ENCODE data around the gene PRPF40A. TPM values are rescaled to one million over a fixed set of nuclear protein-coding genes. Genes with fewer than 3 reads are reported as not detected.

Gene PRPF40A
- total and polyA plus RNA-seq, 2 of the 13 experiments (the other 11 are each of a cell fraction or from before 2014, with no cell fraction given) = 146 to 207 TPM

DNA sequence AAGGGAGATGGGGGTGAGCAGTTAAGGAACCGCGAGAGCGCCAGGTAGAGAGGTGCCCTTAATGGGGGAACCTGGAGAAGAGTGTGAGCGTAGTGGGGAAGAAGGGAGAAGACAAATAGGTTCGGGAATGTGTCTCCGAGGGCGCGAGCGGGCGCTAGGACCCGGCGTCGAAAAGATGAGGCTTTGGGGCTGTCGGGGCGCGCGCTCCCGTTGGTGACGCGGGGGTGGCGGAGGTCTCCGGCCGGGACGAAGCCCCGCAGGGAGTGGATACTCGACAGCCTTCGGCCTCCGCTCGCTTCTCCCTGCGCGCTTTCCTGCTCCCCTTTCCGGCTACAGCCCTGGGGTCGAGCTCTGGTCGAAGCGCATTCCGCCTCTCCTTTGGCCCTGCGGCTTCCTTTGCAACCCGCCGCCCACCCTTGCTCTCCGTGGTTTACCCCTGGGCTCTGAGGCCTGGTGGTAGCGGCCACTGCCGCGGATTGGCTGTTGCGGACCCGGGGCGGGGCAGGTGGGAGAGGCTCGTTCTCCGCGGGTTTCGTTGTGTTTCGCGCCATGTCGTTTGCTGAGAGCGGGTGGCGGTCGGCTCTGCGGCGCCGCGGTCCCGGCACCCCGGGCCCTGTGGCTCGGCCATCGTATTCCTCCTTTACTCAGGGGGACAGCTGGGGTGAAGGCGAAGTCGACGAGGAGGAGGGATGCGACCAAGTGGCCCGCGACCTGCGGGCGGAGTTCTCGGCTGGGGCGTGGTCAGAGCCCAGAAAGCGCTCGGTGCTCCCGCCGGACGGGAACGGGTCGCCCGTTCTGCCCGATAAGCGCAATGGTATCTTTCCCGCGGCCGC lies 1.0 kb upstream of the PRPF40A start, which contains the start of gene ARL6IP6 (continued):
- TF ChIP-seq ZBTB39 (CRISPR knock-in tag; IDR thresholded peaks at IDR 0.05) = peak; percentile 93; the same call in 1 of the 2 replicates
- TF ChIP-seq ZNF44 (CRISPR knock-in tag; IDR thresholded peaks at IDR 0.05) = peak; percentile 88
- peak; percentile 89 for TF ChIP-seq TARDBP (CRISPR knock-in tag; IDR thresholded peaks at IDR 0.05)
- no peak for TF ChIP-seq RAD51 (IDR thresholded peaks at IDR 0.05; ENCODE audit: borderline replicate concordance)
- no peak for TF ChIP-seq ZNF572 (CRISPR knock-in tag; IDR thresholded peaks at IDR 0.05)
- TF ChIP-seq, protein P1, sequence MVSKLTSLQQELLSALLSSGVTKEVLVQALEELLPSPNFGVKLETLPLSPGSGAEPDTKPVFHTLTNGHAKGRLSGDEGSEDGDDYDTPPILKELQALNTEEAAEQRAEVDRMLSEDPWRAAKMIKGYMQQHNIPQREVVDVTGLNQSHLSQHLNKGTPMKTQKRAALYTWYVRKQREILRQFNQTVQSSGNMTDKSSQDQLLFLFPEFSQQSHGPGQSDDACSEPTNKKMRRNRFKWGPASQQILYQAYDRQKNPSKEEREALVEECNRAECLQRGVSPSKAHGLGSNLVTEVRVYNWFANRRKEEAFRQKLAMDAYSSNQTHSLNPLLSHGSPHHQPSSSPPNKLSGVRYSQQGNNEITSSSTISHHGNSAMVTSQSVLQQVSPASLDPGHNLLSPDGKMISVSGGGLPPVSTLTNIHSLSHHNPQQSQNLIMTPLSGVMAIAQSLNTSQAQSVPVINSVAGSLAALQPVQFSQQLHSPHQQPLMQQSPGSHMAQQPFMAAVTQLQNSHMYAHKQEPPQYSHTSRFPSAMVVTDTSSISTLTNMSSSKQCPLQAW (CRISPR knock-in tag; IDR thresholded peaks at IDR 0.05) = peak; percentile 62; the same call in 1 of the 2 replicates
- TF ChIP-seq ZNF343 (CRISPR knock-in tag; IDR thresholded peaks at IDR 0.05) = peak; percentile 29; the same call in 1 of the 2 replicates
- TF ChIP-seq, protein P2, sequence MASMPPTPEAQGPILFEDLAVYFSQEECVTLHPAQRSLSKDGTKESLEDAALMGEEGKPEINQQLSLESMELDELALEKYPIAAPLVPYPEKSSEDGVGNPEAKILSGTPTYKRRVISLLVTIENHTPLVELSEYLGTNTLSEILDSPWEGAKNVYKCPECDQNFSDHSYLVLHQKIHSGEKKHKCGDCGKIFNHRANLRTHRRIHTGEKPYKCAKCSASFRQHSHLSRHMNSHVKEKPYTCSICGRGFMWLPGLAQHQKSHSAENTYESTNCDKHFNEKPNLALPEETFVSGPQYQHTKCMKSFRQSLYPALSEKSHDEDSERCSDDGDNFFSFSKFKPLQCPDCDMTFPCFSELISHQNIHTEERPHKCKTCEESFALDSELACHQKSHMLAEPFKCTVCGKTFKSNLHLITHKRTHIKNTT (CRISPR knock-in tag; IDR thresholded peaks at IDR 0.05) = 0 out of 2 replicates have a peak, but pooled peaks have one; percentile 65
- peak; percentile 75 for TF ChIP-seq IRX3 (CRISPR knock-in tag; IDR thresholded peaks at IDR 0.05; ENCODE audit: borderline replicate concordance, low read depth)
- peak; percentile 97 for TF ChIP-seq HDAC1 (CRISPR knock-in tag; IDR thresholded peaks at IDR 0.05)
- TF ChIP-seq HNF4G (IDR thresholded peaks at IDR 0.05; ENCODE audit: borderline replicate concordance, low read depth, low read length) = peak; percentile 36; the same call in 1 of the 2 replicates
- peak; percentile 68; the same call in 1 of the 2 replicates for TF ChIP-seq HNF4G (CRISPR knock-in tag; IDR thresholded peaks at IDR 0.05; ENCODE audit: borderline replicate concordance, low read depth)
- no peak for TF ChIP-seq PAF1 (CRISPR knock-in tag; IDR thresholded peaks at IDR 0.05)
- TF ChIP-seq ZNF780A (CRISPR knock-in tag; IDR thresholded peaks at IDR 0.05) = peak; percentile 95; the same call in 1 of the 2 replicates
- no peak; the same call in 1 of the 2 replicates for TF ChIP-seq ARHGAP35 (CRISPR knock-in tag; IDR thresholded peaks at IDR 0.05; ENCODE audit: borderline replicate concordance)
- no peak for TF ChIP-seq SKI (IDR thresholded peaks at IDR 0.05; ENCODE audit: partially characterized antibody)
- TF ChIP-seq MIER2 (CRISPR knock-in tag; IDR thresholded peaks at IDR 0.05) = no peak
- TF ChIP-seq ZC3H13 (CRISPR knock-in tag; IDR thresholded peaks at IDR 0.05) = peak; percentile 89
- peak; percentile 31; the same call in 1 of the 2 replicates for TF ChIP-seq ZSCAN29 (CRISPR knock-in tag; conservative IDR thresholded peaks at IDR 0.05)
- TF ChIP-seq EP300 (IDR thresholded peaks at IDR 0.05; ENCODE audit: low read depth in 2 of 2, low read length in 2 of 2) = peak in 1 of 2 experiments; percentile 7; a peak in 1 of 4 replicates
- no peak for TF ChIP-seq EP300 (CRISPR knock-in tag; IDR thresholded peaks at IDR 0.05; ENCODE audit: borderline replicate concordance)
- TF ChIP-seq ZNF256 (CRISPR knock-in tag; conservative IDR thresholded peaks at IDR 0.05) = no peak
- peak; percentile 78 for TF ChIP-seq MEF2D (CRISPR knock-in tag; IDR thresholded peaks at IDR 0.05)
- TF ChIP-seq ATF1 (CRISPR knock-in tag; IDR thresholded peaks at IDR 0.05) = peak; percentile 43
- TF ChIP-seq ZNF432 (CRISPR knock-in tag; IDR thresholded peaks at IDR 0.05; ENCODE audit: borderline replicate concordance) = no peak

All from HepG2 (cell line).